Measurements from ENCODE around the gene SFT2D1. TPM values are rescaled to one million over a fixed set of nuclear protein-coding genes. Genes with fewer than 3 reads are reported as not detected.

The SFT2D1 gene
- total RNA-seq, 1 donor from 2014 or later = 23.5 TPM

DNA sequence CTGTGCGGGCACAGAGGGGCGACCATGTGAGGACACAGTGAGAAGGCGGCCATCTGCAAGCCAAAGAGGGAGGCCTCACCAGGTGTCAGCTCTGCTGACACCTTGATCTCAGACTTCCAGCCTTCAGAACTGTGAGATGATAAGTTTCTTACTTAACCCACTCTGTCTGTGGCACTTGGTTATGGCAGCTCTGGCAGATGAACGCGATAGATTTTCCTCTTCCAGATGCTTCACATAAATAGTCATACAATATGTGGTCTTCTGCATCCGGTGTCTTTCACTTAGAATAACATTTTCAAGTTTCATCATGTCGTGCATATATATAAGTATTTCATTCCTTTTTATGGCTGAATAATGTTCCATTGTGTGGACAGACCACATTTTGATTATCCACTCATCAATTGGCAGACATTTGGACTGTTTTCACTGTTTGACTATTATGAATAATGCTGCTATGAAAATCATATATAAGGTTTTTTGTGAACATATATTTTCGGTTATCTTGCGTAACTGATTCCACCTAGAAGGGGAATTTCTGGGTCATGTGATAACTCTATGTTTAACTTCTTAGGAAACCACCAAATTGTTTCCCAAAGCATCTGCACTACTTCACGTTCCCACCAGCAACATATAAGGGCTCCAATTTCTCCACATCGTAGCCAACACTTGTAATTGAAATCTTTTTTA, 64.3 kb downstream of the SFT2D1 start:
- TF ChIP-seq, protein P1, sequence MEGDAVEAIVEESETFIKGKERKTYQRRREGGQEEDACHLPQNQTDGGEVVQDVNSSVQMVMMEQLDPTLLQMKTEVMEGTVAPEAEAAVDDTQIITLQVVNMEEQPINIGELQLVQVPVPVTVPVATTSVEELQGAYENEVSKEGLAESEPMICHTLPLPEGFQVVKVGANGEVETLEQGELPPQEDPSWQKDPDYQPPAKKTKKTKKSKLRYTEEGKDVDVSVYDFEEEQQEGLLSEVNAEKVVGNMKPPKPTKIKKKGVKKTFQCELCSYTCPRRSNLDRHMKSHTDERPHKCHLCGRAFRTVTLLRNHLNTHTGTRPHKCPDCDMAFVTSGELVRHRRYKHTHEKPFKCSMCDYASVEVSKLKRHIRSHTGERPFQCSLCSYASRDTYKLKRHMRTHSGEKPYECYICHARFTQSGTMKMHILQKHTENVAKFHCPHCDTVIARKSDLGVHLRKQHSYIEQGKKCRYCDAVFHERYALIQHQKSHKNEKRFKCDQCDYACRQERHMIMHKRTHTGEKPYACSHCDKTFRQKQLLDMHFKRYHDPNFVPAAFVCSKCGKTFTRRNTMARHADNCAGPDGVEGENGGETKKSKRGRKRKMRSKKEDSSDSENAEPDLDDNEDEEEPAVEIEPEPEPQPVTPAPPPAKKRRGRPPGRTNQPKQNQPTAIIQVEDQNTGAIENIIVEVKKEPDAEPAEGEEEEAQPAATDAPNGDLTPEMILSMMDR (IDR thresholded peaks at IDR 0.05; ENCODE audit: partially characterized antibody, unreplicated experiment) = no peak
- Mint-ChIP-seq H3K27ac (ENCODE audit: unreplicated experiment) (no peak overlapping the region), H3K9me3 (ENCODE audit: unreplicated experiment) (peaks cover 2% of the 10 kb centered on the region), H3K4me3 (ENCODE audit: unreplicated experiment) (no peak overlapping the region), H3K27me3 (ENCODE audit: unreplicated experiment) (peaks cover 3% of the 10 kb centered on the region), H3K36me3 (ENCODE audit: unreplicated experiment) (no peaks in the 10 kb centered on the region), H3K4me1 (ENCODE audit: low read depth, unreplicated experiment) (peaks cover 6% of the 10 kb centered on the region)
- no peak for DNase-seq

DNA sequence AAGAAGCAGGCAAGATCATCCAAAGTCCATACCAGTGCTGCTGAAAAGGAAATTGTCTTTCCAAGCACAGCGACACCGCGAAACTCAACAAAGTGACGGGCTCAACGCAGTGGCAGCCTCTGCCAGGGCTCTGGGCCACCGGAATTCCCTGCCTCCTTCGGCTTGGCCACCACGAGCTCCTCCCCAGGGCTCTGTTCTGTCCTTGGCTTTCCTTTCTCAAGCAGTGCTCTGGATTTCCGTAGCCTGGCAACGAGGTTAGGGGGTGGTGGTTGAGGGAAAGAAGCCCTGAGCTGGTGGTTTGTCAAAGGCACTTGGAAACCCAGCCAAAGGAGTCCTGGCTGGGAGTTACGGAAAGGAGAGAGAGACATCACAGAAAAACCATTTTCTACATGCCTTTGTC, 65.3 kb downstream of the SFT2D1 start:
- TF ChIP-seq, protein P1 (IDR thresholded peaks at IDR 0.05; ENCODE audit: partially characterized antibody, unreplicated experiment) = no peak
- Mint-ChIP-seq H3K4me1 (ENCODE audit: low read depth, unreplicated experiment) (peaks cover 2% of the 10 kb centered on the region), H3K4me3 (ENCODE audit: unreplicated experiment) (no peak overlapping the region), H3K9me3 (ENCODE audit: unreplicated experiment) (peaks cover 2% of the 10 kb centered on the region), H3K27ac (ENCODE audit: unreplicated experiment) (no peak overlapping the region), H3K36me3 (ENCODE audit: unreplicated experiment) (no peaks in the 10 kb centered on the region), H3K27me3 (ENCODE audit: unreplicated experiment) (peaks cover 3% of the 10 kb centered on the region)
- no peak for DNase-seq

DNA sequence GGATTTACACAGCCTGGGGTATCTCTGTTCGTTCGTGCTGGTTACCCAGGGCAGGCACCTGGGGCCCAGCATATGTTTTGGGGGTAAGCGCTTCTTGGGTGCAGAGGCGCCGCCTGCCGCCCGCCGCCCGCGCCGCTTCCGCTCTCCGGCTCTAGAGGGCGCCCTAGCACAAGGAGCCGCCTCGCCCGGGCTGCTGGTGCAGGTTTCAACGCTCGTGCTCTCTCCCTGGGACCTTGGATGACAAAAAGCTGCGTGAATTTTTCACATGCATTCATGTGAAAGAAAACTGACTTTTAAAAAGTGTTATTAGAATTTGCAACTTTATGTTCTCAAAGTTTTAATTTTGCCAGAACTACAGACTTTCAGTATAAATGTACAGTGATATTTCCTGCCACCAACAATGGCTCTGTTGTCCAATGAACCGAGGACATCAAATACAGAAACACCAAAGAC, 66.6 kb downstream of the SFT2D1 start:
- H3K27ac Mint-ChIP-seq (ENCODE audit: unreplicated experiment) = no peak overlapping the region

DNA sequence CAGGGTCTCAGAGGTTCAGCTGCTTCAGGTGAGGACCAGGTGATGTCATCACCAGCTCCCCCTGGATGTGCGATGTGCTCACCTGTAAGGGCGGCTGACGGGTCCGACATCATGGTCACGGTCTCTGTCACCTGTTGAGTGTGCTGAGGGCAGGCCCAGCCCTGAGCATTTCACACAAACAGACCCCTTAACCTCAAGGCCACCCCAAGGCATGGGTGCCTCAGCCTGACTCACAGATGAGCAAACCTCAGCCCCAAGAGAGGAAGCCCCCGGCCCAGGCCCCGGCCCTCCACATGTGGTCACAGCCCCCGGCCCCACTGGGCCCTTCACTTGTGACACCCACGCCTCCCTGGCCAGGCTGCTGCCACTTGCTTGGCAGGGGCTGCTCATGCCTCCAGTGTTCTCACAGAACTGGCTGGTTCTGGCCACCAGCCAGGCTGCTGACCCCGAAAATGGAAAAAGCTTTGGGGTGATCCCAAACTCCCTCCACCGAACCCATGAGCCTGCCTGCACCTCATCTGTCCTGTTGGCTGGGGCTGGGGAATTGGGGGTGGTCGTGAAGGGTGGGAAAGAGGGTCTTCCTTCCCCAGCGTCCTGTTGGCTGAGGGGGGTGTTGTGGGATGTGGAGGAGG, 67.5 kb downstream of the SFT2D1 start:
- H3K9me3 Mint-ChIP-seq (ENCODE audit: unreplicated experiment) = peaks cover 2% of the 10 kb centered on the region
- peaks cover 2% of the 10 kb centered on the region for H3K4me1 Mint-ChIP-seq (ENCODE audit: low read depth, unreplicated experiment)
- H3K27me3 Mint-ChIP-seq (ENCODE audit: unreplicated experiment) = peaks cover 1% of the 10 kb centered on the region

More for the DNA sequence above, 66.6 kb downstream of the SFT2D1 start:
- no peaks in the 10 kb centered on the region for H3K36me3 Mint-ChIP-seq (ENCODE audit: unreplicated experiment)
- peaks cover 2% of the 10 kb centered on the region for H3K9me3 Mint-ChIP-seq (ENCODE audit: unreplicated experiment)
- H3K4me3 Mint-ChIP-seq (ENCODE audit: unreplicated experiment) = no peak overlapping the region
- peaks cover 2% of the 10 kb centered on the region for H3K4me1 Mint-ChIP-seq (ENCODE audit: low read depth, unreplicated experiment)
- peaks cover 1% of the 10 kb centered on the region for H3K27me3 Mint-ChIP-seq (ENCODE audit: unreplicated experiment)
- TF ChIP-seq, protein P1 (IDR thresholded peaks at IDR 0.05; ENCODE audit: partially characterized antibody, unreplicated experiment) = peak; percentile 94
- peak; percentile 89 for DNase-seq

More for the DNA sequence above, 67.5 kb downstream of the SFT2D1 start:
- DNase-seq = no peak
- H3K27ac Mint-ChIP-seq (ENCODE audit: unreplicated experiment) = no peak overlapping the region
- TF ChIP-seq, protein P1 (IDR thresholded peaks at IDR 0.05; ENCODE audit: partially characterized antibody, unreplicated experiment) = no peak
- no peaks in the 10 kb centered on the region for H3K36me3 Mint-ChIP-seq (ENCODE audit: unreplicated experiment)
- no peak overlapping the region for H3K4me3 Mint-ChIP-seq (ENCODE audit: unreplicated experiment)
